HG03159 (cell line): ENCODE results near the gene SPEM3.

Experiments used
- ATAC-seq: cut with Tn5 transposase; IDR thresholded peaks from one replicate; pipeline ENCODE4 v1.9.1; 2021; ENCODE audit warnings: mild to moderate bottlenecking, moderate library complexity; ENCODE audit not compliant: unreplicated experiment

The SPEM3 gene

DNA sequence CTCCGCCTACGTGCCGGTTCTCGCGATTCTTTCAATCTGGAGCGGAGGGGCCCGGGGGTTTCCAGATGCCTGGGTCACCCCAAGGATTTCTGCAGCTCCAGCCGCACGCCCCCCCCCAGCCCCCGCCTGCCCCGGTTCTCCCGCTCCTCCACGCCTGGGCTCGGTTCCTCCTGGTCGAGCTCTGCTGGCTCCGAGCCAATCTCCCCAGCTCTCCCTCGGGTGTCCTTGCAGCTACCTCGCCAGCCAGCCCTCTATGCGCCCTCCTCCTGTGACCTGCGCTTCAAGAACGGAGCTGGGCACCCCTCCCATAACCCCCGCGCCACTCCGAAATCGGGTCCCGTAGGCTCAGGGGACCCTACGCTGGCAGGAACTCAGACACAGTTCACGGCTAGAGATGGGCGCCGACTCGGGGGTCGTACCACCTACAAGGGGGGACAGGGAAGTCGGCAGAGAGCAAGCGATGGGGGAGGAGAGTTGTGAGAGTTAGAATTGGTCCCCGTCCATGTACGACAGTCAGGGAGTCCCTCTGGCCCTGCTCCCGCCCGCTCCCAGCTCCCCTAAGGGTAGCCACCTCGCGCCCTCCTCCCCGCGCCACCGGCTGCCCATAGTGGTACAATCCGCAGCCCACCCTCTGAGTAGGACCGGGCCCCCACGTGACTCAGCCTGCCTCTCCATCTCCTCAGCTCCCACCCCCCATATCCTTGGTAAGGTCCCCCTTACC lies 11.6 kb downstream of the SPEM3 start:
- ATAC-seq: no peak

DNA sequence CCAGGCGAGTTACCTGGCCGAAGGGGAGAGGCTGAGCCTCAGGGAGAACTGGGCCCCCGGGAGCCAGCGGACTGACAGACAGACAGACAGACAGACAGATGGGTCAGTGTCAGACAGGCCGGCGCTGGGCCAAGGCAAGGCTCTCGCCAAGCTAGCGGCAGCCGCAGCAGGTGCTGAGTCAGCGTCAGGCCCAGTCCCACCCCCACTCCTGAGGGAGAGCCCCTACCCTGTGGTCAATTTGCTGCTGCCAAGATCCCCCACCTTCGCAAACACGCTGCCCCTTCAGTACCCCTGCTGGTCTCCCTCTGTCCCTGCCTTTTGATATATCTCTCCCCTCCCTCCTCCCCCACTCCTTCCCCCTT lies 12.2 kb downstream of the SPEM3 start:
- no peak for ATAC-seq

DNA sequence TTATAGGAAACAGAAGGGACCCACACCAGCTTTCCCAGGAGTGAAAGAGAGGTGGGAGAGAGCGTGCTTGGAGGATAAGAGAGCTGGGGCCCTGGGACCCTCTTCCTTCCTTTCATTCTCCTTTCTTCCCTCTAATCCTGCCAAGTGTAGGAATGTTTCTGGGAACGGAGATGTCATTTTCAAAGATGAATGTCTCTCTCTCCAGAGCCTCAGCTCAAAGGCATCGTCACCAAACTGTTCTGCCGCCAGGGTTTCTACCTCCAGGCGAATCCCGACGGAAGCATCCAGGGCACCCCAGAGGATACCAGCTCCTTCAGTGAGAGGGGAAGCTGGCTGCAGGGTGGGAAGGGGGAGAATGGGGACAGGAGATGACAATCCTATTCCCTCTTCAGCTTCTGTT lies 12.6 kb downstream of the SPEM3 start:
- no peak for ATAC-seq

DNA sequence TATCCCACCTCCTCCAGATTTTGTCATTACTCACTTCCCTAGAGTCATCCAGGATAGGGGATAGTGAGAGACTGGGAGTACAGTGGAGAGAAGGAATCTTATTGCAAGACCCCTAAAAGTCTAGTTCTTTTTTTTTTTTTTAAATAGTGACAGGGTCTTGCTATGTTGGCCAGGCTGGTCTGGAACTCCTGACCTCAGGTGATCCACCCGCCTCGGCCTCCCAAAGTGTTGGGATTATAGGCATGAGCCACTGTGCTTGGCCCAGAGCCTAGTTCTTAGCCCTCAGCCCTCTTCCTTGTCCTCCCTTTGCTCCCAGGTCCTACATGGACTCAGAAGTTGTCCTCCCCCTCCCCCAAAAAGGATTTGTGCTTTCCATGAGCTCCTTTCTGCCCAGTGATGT lies 13.5 kb downstream of the SPEM3 start:
- no peak for ATAC-seq

DNA sequence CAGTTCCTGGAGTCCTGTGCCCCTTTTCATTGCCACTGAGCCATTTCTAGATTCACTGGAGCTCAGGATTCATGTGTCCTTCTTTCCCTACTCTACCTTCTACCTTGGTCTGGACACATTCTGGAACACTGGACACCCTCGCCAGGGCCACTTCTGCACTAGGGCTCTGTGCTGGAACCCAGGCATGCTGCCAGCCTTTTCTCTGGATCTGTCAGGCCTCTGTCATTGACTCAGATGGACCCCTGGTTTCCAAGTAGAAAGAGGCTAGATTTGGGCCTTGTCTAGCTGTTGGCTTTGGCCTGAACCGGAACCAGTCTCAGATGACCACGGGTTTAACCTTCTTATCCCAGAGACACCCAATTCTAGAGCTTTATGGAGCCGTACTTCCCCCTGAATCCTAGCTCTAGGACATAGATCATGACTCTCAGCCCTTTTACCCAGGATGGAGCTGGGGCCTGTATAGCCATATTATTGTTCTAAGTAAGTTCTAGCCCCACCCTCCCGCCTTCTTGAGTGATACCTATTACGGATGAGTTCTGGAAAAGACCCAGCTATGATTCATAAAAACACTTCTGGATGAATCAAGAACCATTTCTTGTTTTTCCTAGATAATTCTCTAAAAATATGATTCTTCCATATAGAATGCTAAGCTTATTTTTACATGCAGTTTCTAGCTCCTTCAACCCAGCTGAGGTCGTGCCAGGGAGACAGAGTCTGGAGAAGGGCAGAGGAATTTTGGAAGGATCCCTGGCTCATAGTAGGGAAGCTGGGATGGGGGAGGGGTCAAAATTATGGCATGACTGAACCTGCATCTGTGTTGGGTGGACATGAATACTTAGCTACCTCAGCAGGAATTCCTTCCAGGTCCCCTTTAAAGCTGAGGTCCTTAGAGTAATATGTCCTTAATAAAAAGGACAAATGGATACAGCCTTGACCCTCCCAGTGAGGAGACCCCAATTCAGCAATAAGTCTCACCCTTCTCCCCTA lies 15.1 kb downstream of the SPEM3 start:
- ATAC-seq: no peak

DNA sequence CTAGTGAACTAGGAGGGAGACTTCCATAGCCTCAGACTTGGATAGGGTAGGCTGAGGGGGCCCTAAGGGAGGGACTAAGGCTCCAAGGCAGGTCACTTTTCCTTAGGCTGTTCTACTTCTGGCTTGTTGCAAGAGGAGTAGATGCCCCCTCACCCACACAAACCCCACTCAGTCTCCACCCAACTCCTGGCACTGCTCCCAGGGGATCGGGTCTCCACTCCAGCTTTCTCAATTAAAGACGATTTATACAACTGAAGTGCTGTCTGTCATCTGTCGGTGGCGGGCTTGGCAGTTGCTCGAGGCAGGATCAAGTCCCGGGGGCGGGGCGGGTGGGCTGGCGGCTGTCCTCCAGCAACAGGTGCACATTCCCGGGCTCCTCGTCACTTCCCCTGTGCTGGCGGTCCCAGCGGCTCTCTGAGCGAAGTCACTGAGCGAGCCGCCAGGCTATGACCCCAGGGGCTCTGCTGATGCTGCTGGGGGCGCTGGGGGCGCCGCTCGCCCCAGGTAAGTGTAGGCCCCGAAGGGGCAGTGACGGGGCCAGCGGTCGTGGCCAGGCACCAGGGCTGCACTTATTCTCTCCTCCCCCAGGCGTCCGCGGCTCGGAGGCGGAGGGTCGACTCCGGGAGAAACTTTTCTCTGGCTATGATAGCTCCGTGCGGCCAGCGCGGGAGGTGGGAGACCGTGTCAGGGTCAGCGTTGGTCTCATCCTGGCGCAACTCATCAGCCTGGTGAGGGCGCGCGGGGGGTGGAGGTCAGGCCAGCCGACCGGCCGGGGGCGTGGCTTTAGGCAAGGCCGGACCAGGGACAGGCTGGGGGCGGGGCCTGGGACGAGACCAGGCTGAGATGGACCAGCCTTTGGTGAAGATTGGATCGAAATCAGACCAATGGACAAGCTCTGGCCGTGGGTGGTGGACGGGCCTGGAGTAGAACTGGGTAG lies 16.3 kb downstream of the SPEM3 start, which contains the start of gene CHRNB1:
CHRNB1 (plus strand) TSS at position 380 of the 937 bp plus-strand sequence; CDS start at position 447, 67 bp downstream.
- no peak for ATAC-seq

DNA sequence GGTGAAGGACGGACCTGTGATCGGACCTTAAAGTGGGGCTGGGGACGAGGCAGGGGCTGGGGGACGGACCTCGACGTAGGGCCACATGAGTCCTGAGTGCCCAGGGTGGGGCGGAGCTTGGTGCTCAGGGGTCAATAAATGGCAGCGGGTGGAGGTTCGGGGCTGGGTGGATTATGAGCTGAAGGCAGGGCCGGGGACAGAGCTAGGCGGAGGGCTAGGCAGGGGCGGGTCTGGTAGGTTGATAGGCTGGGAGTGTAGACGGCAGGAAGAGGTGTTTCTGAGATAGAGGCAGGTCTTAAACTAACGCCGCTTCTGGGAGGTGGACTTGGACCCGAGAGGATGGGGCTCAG lies 16.9 kb downstream of the SPEM3 start:
- ATAC-seq: no peak

DNA sequence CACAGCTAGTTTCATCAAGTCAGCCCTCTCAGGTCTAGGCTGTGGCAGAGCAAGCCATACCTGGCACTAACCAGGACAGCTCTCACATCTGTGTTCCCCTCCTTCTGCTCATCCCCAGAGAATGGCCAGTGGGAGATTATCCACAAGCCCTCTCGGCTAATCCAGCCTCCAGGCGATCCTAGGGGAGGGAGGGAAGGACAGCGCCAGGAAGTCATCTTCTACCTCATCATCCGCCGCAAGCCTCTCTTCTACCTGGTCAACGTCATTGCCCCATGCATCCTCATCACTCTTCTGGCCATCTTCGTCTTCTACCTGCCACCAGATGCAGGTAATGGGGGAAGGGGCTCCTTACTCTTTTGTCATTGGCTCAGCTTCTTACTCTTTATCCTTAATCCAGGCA lies 19.8 kb downstream of the SPEM3 start:
- no peak for ATAC-seq

DNA sequence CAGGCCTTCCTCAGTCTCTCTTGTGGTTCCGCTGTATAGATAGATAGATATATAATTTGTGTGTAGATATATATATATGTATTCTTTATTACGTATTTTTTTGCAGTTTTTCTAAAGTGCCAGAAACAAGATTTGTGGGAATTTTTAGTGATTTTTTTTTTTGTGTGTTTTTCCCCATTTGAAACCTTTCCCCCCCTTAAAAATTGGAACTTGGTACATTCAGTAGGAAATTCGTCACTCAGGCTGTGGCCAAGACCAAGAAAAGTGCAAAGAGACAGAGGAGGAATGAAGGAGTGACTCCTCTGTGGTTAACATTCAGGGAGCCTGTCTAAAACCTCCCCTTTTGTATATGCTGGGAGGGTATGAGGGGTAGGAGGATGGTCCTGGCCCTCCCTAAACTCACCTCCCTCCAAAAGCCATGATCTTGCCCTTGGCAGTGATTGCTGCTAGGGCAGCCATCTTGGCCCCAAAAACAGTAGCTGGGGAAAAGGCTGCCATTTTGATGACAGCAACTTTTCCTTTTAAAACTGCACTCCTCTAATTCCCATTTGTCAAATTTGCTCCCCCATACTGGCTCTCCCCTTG lies 31.4 kb downstream of the SPEM3 start:
- no peak for ATAC-seq

DNA sequence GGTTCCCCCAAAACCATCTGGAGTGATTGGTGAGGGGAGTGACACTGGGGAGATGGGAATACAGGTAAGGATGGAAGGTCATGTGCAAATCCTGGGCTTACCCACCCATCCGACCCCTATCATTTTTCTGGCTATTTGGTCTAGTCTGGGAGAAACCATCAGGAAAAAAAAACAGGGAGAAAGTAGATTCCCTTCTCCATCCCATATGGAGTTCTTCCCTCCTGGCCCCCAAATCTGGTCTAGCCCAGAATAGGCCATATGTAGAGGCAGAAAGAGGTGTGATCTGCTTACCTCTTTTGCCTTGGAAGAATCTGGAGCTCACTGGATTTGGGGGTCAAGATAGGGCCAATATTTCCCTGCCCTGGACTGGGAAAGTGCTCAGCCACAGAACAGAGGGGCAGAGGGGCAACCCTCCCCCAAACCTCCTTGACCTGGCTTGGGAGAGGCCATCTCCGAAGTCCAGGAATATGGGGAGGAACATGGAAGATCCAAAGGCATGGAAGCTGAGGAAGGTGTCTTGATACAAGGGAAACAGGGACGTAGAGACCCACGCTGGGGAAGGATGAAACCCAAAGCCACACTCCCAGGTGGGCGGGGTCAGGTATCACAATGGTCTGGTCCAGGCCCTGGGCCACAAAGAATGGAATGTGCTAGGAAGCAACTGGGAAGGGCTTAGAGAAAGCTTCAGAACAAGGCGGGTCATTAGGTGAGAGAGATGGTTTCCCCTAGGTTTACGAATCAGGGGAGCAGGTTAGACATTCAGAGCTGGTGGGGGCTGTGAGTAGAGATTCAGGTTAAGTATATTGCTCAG lies 32.4 kb downstream of the SPEM3 start:
- no peak for ATAC-seq

DNA sequence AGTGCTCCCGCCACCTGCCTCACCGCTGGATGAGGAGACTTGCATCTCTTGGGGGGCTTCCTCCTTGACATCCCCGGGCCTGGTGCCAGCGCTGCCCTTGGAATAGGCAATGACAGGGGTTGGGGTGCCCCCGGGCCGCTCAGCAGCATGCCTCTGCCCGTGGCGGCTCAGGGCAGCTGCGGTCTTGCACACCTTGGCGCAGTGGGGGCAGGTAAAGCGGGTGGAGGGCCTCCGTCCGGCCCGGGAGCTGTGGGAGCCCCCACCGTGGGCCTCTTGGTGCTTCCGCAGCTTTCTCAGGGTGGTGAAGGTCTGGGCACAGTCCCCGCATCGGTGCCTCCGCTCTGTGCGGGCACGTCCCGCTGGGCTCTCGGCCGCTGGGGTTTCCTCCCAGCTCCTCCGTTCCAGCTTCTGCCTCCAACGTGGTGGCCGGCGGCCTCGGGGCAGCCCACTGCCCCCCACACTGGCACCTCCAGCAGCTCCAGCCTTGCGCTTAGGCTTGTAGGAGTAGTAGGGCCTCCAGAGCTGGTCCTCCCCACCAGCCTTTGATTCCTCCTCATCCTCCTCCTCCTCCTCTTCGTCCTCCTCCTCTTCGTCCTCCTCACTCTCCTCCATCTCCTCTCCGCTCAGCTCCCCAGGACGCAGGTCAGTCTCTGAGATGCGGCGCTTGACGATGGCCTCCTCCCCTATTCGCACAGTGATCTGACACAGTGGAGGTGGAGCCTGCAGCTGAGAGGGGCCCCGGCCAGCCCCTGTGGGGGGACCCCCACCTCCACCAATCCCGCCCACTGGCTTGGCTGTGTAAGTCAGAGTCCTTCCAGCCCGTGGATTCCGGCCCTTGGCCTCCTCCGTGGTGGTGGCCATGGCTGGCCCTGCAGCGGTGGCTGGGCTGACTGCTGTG lies 34.1 kb downstream of the SPEM3 start:
- ATAC-seq: no peak

DNA sequence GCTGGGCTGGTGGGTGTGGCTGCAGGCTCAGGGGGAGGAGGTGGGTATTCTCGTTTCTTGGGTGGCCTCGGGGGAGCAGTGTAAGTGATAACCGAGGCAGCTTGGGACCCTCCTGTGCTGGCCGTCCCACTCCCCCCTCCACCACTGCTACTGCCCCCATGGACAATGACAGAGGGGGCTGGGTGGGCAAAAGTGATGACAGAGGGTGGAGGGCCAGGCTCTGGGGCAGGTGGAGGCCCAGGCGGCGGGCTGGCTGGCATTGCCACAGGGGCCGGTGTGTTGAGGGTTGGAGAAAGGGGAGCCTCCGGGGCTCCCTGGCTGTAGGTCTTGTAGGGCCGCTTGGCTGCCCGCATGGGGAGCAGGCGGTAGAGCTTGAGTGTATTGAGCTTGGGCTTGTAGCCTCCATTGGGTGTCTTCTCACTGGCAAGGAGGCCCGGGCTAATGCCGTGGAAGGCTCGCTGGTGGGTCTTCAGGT lies 34.8 kb downstream of the SPEM3 start:
- ATAC-seq: no peak

DNA sequence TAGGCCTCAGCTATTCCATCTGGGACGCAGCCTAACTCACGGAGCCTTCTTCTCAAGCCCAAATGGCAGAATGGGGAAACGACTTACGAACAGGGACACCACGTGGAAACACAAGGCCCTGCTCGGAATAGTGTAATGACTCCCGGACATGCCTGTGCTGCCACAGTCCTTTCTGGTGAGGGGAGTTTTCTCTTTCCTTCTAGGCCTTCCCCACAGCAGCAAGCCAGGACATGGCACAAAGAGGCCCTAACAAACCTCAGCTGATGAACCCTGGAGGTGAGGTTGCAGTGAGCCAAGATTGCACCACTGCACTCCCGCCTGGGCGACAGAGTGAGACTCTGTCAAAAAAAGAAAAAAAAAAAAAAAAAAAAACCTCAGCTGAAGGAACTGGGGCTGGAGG lies 35.4 kb downstream of the SPEM3 start:
- no peak for ATAC-seq

DNA sequence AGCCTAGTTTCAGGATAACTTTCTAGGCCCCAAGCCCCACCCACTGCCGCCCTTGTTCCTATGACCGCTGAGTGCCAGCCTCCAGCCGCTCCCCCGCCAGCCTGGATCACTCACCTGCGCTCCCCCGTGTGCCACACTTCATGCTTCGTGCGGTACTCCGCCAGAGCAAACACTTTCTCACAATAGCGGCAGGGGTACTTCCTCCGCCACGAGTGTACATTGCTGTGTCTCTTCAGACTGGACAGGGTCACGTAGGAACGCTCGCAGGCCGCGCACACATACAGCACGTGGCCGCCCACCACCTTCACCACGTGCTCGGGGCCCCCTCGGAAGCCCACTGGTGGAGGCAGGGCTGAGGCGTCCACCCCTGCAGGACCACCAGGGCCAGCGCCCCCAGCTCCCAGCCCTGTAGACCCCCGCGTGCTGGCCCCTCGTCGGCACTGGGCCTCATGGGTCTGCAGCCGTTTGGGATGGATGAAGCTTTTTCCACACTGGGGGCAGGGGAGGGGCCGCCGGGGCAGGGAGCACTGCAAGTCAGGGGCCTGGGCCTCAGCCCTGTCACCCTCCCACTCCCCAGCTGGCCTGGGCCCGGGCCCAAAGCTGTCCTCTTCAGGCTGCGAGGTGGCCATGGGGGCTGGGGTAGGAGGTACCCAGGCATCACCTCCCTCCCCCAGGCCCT lies 37.1 kb downstream of the SPEM3 start:
- no peak for ATAC-seq

DNA sequence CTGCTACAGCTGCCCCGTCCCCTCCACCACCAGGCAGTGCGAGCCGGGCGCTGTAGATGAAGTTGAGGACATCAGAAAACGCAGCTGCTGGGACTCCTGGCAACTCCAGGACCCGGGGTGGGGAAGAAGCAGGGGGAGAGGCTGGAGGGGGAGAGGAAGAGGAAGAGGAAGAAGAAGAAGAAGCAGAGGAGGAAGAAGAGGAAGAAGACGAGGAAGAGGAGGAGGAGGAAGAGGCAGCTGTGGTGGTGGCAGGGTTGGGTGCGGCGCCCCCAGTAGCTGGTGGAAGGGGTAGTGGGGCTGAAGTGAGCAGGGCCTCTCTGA lies 37.6 kb downstream of the SPEM3 start:
- no peak for ATAC-seq

DNA sequence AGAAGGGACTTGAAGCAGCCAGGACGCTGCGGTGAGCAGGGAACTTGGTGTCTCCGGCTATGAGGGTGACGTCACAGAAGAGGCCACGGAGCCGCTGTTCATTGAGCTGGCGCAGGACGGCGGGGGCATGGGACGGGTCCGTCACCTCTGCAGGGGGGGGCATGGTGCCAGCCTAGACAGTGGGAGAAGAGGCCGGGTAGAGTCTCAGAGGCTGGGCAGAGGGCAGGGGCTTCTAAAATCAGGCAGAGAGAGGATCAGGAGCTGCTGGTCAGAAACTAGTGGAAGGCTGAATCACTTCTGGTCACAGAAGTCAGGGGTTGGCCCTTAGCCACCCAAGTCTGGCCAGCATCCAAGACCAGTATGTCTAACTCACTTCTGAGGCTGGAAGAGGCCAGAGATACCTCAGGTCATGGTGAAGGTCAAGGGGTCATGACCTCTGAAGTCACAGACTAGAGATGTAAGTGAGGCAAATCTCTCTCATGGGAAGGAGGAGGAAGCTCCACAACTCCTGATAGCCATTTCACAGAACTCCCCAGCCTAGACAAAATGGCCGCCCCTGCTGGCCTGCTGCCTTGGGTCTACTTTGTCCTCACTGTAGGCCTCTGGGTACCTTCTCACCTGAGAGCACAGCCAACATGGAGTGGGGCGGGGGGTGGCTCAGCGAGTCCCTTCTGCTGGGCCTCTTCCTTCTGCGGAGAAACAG lies 38.1 kb downstream of the SPEM3 start:
- no peak for ATAC-seq

DNA sequence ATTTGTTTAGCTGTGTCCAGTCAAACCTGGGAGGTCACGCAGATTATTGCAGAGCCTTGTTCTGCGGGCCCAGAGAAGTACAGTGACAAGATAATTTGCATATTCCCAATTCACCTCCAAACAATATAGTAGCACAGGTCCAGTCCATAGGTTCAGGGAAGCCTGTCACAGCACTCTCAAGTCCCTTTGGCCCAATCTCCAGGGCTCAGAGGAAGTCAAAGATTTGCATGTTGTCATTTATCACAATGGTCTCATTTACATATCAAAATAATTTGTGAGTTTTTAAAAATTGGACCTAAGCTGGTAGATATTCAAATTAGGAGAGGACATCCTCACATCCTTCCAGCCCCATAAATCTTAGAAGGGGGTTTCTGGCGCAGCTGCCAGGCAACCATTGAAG lies 38.8 kb downstream of the SPEM3 start:
- no peak for ATAC-seq

DNA sequence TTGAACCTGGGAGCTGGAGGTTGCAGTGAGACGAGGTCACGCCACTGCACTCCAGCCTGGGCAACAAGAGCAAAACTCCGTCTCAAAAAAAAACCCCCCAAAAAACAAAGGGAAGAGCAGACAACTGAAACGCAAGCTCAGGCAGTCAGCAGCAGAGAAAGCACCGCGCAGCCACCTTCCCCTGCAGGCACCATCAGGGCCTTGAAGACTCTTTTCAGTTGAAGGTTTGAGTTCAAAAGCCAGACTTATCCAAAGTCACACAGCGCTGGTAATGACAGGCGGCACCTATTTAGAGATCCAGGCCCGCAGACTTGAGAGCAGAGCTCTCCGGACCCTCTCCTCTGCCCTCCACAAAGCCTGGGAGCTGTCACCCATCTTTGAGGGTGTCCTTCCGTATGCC lies 39.6 kb downstream of the SPEM3 start:
- ATAC-seq: no peak
